Left renal pelvis (tissue), 4 donors: Measurements from ENCODE around the gene LCOR. TPM values are rescaled to one million over a fixed set of nuclear protein-coding genes. Genes with fewer than 3 reads are reported as not detected.
"Not testable (repeated sequence)": the region's sequence is repeated elsewhere in the genome, so short reads cannot be mapped to it uniquely, and the experiment has no call there.

Experiments
- DNase-seq, 4 donors: peaks; one replicate each; pipeline ENCODE4 v3.0.0-alpha.2; 2013; ENCODE audit warnings: low read depth in 4 of 4, low spot score in 3 of 4
- polyA plus RNA-seq, 4 donors: library from polyadenylated mRNA; unstranded; fragments of 120-200 nt; gene quantifications; one replicate each; pipeline ENCODE4 v1.2.1, GENCODE V29; 2013; ENCODE audit not compliant: insufficient read length in 4 of 4

LCOR gene
- polyA plus RNA-seq, 4 donors: 13.3 to 30.6 (median 29.9) TPM

DNA sequence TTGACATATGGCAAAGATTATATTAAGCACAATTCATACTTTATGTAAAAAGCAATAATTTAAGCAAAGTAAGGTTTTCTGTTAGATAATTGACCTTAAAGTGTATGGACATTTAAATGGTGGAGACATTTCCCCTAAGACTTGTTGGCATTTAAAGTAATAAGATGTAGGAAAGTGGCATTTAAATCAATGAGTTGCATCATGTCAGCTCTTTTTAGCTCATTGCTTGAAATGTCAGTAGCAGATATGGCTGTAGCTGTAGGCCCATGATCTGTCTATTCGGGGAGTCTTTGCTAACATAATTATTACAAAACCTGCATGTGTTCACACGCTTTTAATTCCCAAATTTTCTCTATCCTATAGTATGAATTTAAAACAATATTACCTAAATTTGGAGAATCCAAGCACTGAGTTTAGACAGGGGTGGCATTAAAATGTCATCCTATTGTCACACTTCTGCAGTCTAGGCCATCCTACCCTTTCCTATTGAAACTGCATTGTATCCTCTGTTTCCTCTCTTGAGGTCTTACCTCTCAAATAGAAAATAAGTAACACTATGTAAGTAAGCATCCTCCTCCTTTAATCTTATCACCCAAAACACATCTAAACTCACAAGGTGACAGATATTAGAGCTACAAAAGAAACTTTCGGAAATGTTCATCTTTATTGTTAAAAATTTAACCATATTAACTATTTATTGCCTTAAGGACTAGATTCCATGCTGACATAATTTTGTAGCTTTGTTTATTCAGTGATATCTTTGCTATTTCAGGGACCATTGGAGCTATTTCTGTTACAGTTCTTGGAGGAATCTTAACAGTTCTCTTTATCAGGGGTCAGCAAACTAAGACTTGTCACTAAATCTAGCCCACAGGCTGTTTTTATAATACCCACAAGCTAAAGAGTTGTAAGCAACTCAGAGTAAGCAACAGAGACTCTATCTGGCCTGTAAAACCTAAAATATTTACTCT is 91.2 kb downstream of the LCOR start:
- no peak for DNase-seq

DNA sequence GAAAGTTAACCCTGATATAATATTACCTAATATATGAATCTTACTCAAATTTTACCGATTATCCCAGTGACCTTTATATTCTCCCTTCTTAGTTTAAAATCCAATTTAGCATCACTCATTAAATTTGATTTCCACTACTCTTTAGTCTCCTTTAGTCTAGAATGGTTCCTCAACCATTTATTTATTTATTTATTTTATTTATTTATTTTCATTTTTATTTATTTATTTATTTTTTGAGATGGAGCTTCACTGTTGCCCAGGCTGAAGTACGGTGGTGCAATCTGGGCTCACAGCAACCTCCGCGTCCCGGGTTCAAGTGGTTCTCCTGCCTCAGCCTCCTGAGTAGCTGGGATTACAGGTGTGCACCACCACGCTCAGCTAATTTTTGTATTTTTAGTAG is 92.8 kb downstream of the LCOR start:
- DNase-seq: no peak

DNA sequence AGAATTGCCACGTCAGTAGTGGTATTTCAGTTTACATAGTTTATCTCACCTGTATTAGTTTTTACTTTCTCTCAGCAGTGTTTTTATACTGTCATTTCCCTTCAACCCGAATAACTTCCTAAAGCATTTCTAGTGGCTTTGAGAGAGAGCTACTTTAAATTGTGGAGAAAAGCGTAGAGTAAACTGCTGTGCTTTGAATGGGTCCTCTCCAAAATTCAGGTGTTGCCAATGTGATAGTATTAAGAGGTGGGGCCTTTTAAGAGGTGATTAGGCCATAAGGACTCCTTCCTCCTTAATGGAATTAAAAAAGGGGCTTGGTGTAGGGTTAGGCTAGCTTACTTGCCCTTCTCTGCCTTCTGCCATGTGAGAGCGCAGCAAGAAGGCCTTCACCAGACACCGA is 98.4 kb downstream of the LCOR start:
- no peak for DNase-seq

GRCh38 chr10:96935148-96935547 is 103.0 kb downstream of the LCOR start:
- DNase-seq: no peak

DNA sequence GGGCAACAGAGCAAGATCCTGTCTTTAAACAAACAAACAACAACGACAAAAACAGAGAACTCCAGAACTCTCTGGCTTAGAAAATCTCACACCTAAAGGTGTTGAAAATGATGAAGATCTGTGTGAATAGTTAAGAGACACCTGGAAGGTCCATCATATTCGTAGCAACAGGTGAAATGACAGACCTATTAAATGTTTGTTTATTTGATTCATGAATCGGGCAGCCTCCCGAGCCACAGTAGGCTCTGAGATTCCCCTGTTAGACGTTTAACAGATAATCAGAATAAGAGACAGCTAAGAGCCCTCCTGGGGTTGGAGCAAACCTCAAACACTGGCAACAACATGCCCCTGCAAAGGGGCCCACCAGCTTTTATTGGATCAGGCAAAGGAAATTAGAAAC is 103.7 kb downstream of the LCOR start:
- no peak for DNase-seq

GRCh38 chr10:96943161-96943560 is 111.1 kb downstream of the LCOR start:
- DNase-seq: not testable (repeated sequence)

GRCh38 chr10:96947036-96947435 is 114.9 kb downstream of the LCOR start:
- DNase-seq: no peak

- DNase-seq: no peak
Observed at GRCh38 chr10:96949039-96949683, 117.1 kb downstream of the LCOR start.

- DNase-seq: no peak
Observed at GRCh38 chr10:96951954-96952353, 119.9 kb downstream of the LCOR start.

DNA sequence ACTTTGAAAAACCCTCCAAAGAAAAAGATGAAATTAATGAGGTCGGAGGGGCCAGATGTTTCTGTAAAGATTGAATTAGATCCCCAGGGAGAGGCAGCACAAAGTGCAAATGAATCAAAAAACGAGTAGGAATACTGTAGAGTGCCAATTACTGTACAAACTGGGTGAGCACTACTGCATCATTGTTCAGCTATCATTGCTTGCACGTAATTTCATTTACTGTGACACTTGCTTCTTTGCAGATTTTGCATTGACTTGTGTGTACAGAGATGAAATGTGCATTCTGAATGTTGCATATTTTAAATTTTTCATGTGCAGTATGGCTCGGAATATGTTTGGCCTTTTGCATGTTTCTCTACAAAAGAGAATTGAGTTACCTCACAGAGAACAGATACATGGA is 123.7 kb downstream of the LCOR start:
- DNase-seq: no peak

DNA sequence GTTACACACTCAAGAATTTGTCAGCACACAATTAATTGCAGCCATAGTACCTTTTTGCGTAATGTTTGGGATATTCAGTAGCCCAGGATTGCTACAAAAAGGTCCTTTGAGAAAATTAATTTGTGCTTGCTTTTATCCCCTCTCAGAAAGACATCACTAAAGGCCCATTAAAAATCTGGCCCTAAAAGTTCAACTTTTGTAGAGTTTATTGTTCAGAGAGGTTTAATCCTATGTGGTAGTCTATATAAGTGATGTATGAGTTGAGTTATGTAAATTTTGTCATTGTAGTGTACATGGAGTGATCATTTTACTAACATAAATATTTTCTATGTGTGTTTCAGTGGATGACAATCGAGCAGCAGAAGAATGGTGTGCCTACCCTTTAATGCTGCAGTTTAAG is 126.0 kb downstream of the LCOR start:
- no peak for DNase-seq

DNA sequence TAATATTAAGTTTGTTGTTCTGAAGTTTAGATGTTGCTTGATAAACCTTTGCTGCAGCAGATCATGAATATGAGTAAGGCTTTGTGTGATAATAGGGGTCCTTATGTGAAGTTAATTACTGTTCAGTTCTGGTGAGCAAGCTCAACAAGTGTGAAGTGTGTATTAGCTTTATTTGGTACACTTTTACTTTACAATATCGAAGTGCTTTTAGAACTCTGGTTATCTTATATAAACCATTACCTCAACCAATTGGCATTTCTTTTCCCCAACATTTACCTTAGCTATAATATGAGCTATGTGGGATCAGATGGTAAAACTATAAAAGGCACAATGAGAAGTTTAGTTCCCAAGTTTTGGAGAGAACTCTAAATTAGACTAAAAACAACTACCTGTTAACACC is 127.6 kb downstream of the LCOR start:
- no peak for DNase-seq

DNA sequence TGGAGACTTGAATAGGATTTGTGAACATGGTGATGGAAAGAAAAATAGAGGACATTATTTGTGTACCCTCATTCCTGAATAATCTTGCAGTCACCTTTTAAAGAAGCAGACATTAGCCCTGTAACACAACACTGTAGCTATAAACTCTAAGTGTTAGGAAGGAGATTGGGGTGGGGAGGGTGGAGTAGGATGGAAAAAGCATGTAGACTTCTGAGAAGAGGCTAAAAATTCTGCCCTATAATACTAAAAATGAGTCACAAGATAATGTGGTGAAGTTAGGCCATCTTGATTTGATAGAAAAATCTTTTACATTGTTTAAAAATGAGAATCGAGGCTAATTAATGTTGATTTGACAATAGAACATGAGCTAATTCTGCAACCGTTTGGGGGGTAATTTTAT is 128.8 kb downstream of the LCOR start:
- DNase-seq: no peak

GRCh38 chr10:96964131-96964530 is 132.0 kb downstream of the LCOR start:
- DNase-seq: no peak

- no peak for DNase-seq
Observed at GRCh38 chr10:96967847-96968246, 135.7 kb downstream of the LCOR start.

DNA sequence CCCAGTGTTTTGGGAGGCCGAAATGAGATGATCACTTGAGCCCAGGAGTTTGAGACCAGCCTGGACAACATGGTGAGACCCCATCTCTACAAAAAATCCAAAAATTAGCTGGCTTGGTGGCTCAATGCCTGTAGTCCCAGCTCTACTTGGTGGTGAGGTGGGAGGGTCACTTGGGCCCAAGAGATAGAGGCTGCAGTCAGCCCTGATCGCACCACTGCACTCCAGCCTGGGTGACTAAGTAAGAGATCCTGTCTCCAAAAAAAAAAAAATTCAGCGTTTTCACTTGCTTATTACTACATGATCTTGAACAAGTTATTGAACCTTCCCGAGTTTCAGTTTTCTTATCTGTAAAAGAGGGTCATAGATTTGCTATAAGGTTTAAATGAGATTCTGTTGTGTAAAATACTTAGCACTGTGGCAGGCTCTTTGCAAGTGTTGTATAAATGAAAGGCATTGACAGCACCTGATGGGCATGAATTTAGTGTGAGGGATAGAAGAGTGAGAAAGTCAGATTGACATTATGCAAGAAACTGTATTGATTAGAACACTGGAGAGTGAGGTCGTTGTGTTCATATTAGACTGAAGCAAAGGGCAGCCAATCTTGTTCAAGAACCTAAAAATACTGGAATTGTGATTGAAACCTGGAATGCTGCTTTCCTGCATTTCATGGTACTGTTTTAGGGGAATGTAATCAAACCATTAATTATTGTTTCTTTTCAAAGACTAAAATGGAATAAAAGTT is 136.8 kb downstream of the LCOR start:
- no peak for DNase-seq

DNA sequence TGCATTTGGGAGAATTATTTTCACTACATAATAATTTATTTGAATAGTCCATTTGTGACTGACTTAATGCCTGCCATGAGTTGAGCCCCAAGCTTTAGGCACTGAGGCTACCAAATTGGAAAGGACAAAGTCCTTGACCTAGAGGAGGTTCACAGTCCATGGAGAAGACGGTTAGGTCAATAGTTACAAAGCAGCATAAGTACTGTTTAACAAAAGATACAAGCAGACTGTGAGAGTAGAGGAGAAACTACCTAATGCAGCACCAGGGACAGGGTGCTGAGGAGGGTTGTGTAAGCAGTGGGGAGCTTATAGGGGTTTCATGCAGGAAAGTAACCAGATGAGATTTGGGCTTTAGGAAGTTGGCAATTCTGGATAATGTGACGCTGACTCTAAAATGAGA is 139.2 kb downstream of the LCOR start:
- no peak for DNase-seq

DNA sequence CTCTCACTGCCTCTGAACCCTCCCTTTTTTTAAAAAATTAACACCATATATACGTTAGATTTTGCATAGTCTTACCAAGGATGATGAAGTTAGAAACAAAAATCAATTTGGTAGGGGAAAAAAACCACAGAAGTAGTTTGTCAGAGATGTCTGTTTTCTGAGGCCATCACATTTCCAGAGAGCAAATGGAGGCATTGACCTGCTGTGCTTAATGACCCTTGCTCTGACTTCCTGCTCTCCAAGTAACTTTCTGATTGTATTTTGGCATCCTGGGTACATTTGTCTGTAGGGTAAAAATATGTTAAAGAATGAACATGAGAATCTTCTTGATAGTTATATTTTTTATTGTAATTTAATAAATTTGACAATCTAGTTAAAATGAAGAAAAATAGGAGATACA is 140.2 kb downstream of the LCOR start:
- no peak for DNase-seq

DNA sequence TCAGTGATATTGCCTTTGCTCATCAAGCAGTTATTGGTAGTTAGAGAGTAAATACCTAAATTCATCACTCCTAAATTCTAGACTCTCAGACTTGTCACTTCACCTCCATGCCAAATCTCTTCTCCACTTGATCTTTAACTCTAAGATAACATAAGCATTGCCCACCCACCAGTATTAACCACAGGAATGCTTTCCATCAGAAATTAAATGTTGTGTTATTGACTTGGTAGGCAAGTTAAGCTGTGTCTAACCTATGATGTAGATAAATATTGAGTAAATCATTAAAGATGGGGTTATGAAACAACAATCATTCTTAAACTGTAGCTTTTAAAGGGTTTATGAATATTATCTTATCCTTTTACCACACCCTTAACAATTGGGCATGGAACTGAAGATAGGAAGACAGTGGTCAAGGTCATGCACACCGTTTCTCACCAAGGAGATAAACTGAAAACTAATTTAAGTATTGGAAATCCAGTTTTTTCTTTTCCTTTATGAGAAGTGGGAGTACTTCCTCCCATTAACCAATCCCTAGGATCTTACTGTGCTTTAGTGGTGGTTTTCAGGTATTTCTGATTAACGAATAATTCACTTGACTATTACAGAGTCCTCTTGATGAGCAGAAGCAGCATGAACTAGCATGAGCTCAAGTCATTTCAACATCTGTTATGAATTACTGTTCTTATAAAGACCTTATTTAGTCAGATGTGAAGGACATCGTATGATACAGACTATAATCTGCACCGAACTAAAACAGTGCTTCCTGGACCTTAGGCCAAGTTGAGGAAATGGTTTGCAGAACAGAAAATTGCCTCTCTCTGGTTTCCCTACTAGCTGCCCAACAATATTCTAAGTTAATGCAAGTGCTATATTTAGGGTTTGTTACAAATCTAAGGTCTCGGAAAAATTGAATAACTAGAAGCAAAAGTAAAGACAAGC is 142.0 kb downstream of the LCOR start:
- no peak for DNase-seq

- no peak for DNase-seq
Observed at GRCh38 chr10:96975136-96975535, 143.0 kb downstream of the LCOR start.
